Heart right ventricle (tissue), 16 donors: ENCODE data around the gene S100A14. TPM values are rescaled to one million over a fixed set of nuclear protein-coding genes. Genes with fewer than 3 reads are reported as not detected.

ENCODE experiments used
- ATAC-seq, 8 donors: fragments of 200-7000 bp; cut with Tn5 transposase; one replicate each; pipeline ENCODE4 v1.9.1; 2020; ENCODE audit warnings: mild to moderate bottlenecking in 8 of 8, moderate library complexity in 8 of 8, moderate number of reproducible peaks in 1 of 8
- DNase-seq, 2 donors: peaks; one replicate each; pipeline ENCODE4 v3.0.0-alpha.2; 2020
- H3K27ac ChIP-seq, 10 donors: fragments of 200-600 bp; sonication (generic) in 2 of 10; one replicate each; pipeline versions ENCODE4 v1.5.0 to v1.8.0; 2020 to 2022; ENCODE audit warnings: mild to moderate bottlenecking in 3 of 10
- H3K27me3 ChIP-seq, 7 donors: fragments of 200-600 bp; one replicate each; pipeline ENCODE4 v1.8.0; 2021 to 2022; ENCODE audit warnings: mild to moderate bottlenecking in 2 of 7
- H3K36me3 ChIP-seq, 9 donors: fragments of 200-600 bp; sonication (generic) in 1 of 9; one replicate each; pipeline versions ENCODE4 v1.5.0 to v1.8.0; 2020 to 2022; ENCODE audit warnings: mild to moderate bottlenecking in 2 of 9
- H3K4me1 ChIP-seq, 9 donors: fragments of 200-600 bp; sonication (generic) in 1 of 9; one replicate each; pipeline versions ENCODE4 v1.5.0 to v1.8.0; 2020 to 2022; ENCODE audit warnings: mild to moderate bottlenecking in 4 of 9
- H3K4me3 ChIP-seq, 10 donors: fragments of 200-600 bp; sonication (generic) in 2 of 10; one replicate each; pipeline versions ENCODE4 v1.5.0 to v1.8.0; 2020 to 2022; ENCODE audit warnings: mild to moderate bottlenecking in 7 of 10, moderate library complexity in 2 of 10
- H3K9me3 ChIP-seq, 11 donors: fragments of 200-600 bp in 10 of 11; sonication (generic) in 2 of 11; one replicate each; pipeline versions ENCODE4 v1.5.0 to v1.8.0; 2013 to 2022; ENCODE audit warnings: mild to moderate bottlenecking in 2 of 11, control low read depth in 1 of 11, moderate library complexity in 1 of 11
- WGBS, 2 donors: extraction: QIAGEN DNeasy Blood & Tissue Kit; methylation state at CpG; one replicate each; pipeline ENCODE4 v1.1.7; 2013; ENCODE audit warnings: inconsistent platforms in 1 of 2; 5-methylcytosine and 5-hydroxymethylcytosine counted together
- intact Hi-C, 10 donors: fragments of 100-400 bp; cut with DNase I; formaldehyde crosslinking; loops; one replicate each; pipeline versions ENCODE4 v1.11.1 to v1.14.2; 2022
- polyA plus RNA-seq, 2 donors: library from polyadenylated mRNA; stranded (reverse); fragments of 200-250 nt; gene quantifications; one replicate each; pipeline ENCODE4 v1.2.3, GENCODE V29; 2013
- total RNA-seq, 10 donors: library from RNA; stranded (reverse); fragmentation: NEBNext Ultra II Directional in 3 of 10; extraction: Animal tissue kit (Norgen Biotek cat#: 25700) in 3 of 10; gene quantifications; one replicate each; pipeline versions ENCODE4 v1.2.1 to v1.2.4, GENCODE V29; 2021 to 2023
- TF ChIP-seq, protein P1 (sequence below), 9 donors: fragments of 200-600 bp; sonication (generic) in 2 of 9; IDR thresholded peaks; one replicate each; pipeline versions ENCODE4 v1.5.0 to v1.8.0; 2021 to 2022; ENCODE audit warnings: antibody characterized with exemption in 9 of 9, mild to moderate bottlenecking in 5 of 9, moderate library complexity in 1 of 9
- donor health status: Arrhythmogenic right ventricular cardiomyopathy.
- donor health status: ischemic (EF 13 %, LVEDD 7.1; RV severe dilation, severe dysfunction).
- donor health status: healthy with polysubstance abuse.
- donor health status: DM: no; HTN: yes; CAD: no.
- donor health status: DM: no; HTN: no; CAD: no.
- donor health status: ischemic (EF 25% LVEDD 6.9; RV normal size, moderate dysfunction).
- donor health status: ischemic (EF 25% LVEDD 5.7; RV mildly dilated, moderate dysfunction).
- donor health status: healthy.
- donor health status: DM: yes; HTN: yes; CAD: no.
- donor health status: Ischemic cardiomyopathy.
- donor health status: ischemic (EF 35%, LVEDD 5.7; RV mildly dilated, moderate dysfunction).
- donor health status: nonischemic (EF 11% LVEDD 7.7; RV severe dilation, severe dysfunction).
- donor health status: DM: yes; HTN: yes; CAD: no.
- donor health status: PGD.
- donor health status: ischemic (EF 29% LVEDD 5.4; RV normal size, mild dysfunction).
- donor health status: nonischemic (EF 23%, LVEDD 6.1; RV moderate dilation, normal function).

The S100A14 gene
- total and polyA plus RNA-seq, 12 donors, result 0.80 to 7.3 (median 4.1) TPM

DNA sequence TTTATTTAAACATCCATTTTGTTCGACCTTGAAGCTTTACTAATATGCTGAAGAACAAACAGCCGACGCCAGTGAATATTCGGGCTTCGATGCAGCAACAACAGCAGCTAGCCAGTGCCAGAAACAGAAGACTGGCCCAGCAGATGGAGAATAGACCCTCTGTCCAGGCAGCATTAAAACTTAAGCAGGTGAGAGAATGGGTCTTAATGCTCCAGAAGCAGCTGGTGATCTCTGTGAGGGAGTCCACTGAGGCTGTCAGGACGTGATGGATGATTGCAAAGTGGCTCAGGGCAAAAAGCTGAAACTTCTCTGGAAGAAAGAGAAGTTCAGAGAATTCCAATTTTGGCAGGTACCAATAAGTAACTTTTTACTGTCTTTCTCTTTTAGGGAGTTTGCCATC, 22.1 kb upstream of the S100A14 start:
- DNase-seq, result no peak
- peak overlapping the region in 8 of 10 donors; percentile 47 to 100 (median 100) for H3K27ac ChIP-seq
- no peaks in the 10 kb centered on the region for H3K9me3 ChIP-seq
- TF ChIP-seq, protein P1, sequence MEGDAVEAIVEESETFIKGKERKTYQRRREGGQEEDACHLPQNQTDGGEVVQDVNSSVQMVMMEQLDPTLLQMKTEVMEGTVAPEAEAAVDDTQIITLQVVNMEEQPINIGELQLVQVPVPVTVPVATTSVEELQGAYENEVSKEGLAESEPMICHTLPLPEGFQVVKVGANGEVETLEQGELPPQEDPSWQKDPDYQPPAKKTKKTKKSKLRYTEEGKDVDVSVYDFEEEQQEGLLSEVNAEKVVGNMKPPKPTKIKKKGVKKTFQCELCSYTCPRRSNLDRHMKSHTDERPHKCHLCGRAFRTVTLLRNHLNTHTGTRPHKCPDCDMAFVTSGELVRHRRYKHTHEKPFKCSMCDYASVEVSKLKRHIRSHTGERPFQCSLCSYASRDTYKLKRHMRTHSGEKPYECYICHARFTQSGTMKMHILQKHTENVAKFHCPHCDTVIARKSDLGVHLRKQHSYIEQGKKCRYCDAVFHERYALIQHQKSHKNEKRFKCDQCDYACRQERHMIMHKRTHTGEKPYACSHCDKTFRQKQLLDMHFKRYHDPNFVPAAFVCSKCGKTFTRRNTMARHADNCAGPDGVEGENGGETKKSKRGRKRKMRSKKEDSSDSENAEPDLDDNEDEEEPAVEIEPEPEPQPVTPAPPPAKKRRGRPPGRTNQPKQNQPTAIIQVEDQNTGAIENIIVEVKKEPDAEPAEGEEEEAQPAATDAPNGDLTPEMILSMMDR (IDR thresholded peaks at IDR 0.05), result no peak
- no peak overlapping the region for H3K4me3 ChIP-seq
- H3K36me3 ChIP-seq, result peaks cover 0 to 80% (median 60%) of the 10 kb centered on the region in 9 donors
- ATAC-seq, result no peak
- H3K4me1 ChIP-seq, result peaks cover 10 to 90% (median 73%) of the 10 kb centered on the region in 9 donors
- intact Hi-C loops, result no loop called here
- no peaks in the 10 kb centered on the region for H3K27me3 ChIP-seq
- WGBS, 2 donors, result 63 to 66% methylated on average over 6 of the region's 6 CpGs

DNA sequence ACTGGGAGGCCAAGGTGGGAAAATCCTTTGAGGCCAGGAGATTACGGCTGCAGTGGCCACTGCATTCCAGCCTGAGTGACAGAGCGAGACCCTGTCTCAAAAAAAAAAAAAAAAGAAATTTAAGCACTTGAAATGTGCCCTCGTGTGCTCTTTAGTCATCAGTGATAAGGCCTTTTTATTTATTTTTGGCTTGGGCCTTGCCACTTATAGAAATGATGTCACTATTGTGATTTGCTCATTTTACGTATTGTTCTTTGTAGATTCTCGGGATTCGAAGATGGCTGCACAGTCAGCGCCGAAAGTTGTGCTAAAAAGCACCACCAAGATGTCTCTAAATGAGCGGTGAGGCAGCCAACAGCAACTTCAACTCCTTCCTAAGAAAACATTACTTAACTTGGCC, 20.2 kb upstream of the S100A14 start:
- WGBS, 2 donors, result 67 to 73% methylated on average over 9 of the region's 9 CpGs
- TF ChIP-seq, protein P1 (IDR thresholded peaks at IDR 0.05), result no peak
- H3K27me3 ChIP-seq, result no peaks in the 10 kb centered on the region
- ATAC-seq (no peak), DNase-seq (no peak)
- peak overlapping the region; percentile 28 to 100 (median 100) for H3K27ac ChIP-seq
- peaks cover 0 to 61% (median 41%) of the 10 kb centered on the region in 9 donors for H3K36me3 ChIP-seq
- H3K9me3 ChIP-seq, result no peaks in the 10 kb centered on the region
- H3K4me3 ChIP-seq, result peak overlapping the region in 2 of 10 donors; percentile 91
- peaks cover 10 to 90% (median 70%) of the 10 kb centered on the region in 9 donors for H3K4me1 ChIP-seq
- intact Hi-C loops, result no loop called here

DNA sequence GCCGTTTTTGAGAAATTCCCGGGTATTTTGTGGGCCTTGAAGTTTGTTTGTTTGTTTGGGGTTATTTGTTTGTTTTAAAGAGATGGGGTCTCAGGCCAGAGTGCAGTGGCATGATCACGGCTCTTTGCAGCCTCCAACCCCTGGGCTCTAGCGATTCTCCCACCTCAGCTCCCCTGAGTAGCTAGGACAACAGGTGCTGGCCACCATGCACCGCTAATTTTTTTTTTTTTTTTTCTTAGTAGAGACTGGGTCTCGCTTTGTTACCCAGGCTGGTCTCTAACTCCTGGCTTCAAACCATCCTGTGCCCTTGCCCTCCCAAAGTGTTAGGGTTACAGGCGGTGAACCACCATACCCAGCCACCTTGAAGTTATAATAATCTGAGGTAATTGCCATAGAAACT, 19.7 kb upstream of the S100A14 start:
- peaks cover 0 to 56% (median 36%) of the 10 kb centered on the region in 9 donors for H3K36me3 ChIP-seq
- 83 to 89% methylated on average over 7 of the region's 7 CpGs for WGBS, 2 donors
- H3K4me3 ChIP-seq, result peak overlapping the region in 8 of 10 donors; percentile 67 to 95 (median 91)
- ATAC-seq (no peak), DNase-seq (no peak)
- H3K27me3 ChIP-seq, result no peaks in the 10 kb centered on the region
- intact Hi-C loops, result loop anchor here in 1 of 10 donors (2.0 kb wide), 1 partner anchor 35 kb away; the partner anchor contains the start of gene ILF2
- H3K27ac ChIP-seq, result peak overlapping the region; percentile 22 to 100 (median 100)
- no peaks in the 10 kb centered on the region for H3K9me3 ChIP-seq
- H3K4me1 ChIP-seq, result peaks cover 10 to 90% (median 69%) of the 10 kb centered on the region in 9 donors
- TF ChIP-seq, protein P1 (IDR thresholded peaks at IDR 0.05), result no peak

DNA sequence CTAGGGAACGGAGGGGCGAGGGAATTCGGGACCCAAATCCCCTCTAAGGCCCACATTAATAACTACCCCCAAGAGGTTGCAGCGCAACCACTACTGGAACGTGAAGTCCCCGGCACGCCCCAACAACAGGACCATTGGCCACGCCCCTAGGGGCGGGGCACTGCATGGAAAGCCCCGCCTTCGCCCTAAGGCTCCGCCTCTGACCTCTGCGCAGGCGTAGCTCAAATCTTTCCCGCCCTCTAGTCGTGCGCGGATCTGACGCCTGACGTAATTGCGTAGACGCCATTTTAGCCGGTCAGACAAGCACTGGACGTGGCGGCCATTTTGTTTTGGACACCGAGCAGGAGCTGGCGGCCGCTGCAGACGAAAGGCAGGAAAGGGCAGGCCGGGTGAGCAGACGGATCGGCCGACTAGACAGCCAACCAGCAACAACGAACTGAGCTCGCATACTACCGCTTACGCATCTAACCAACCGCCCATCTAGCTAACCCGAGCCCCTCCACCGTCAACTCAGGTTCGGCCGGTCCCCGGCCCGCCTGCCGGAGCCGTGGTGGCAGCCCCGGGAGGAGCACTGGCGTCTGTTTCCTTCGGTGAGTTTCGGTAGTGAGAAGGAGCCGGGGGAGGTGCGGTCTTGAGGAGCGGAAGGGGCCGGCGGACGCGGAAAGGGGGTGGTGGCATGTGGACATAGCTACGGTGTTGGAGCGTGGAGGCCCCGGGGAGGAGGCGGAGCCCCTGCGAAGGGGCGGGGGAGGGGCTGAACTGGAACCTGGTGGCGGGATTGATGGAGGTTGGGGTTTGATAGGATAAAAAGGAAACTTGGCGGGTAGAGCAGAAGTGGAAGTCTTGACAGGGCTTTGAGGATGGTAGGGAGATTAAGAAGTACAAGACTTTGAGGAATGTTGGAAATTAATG, 17.9 kb upstream of the S100A14 start, which contains the start of gene CHTOP:
Gene CHTOP (plus strand): TSS at position 313 of the 912 bp plus-strand sequence. CDS start 2,523 bp downstream, outside the sequence.
- Histone ChIP-seq H3K27me3 (no peaks in the 10 kb centered on the region), H3K9me3 (no peaks in the 10 kb centered on the region), H3K36me3 (peaks cover 0 to 38% (median 19%) of the 10 kb centered on the region in 9 donors), H3K27ac (peak within 1 kb of the TSS; percentile 98 to 100 (median 100)), H3K4me3 (peak within 1 kb of the TSS; percentile 67 to 95 (median 90)), H3K4me1 (peaks cover 10 to 88% (median 66%) of the 10 kb centered on the region in 9 donors)
- ATAC-seq (peak; percentile 91 to 96 (median 94)), DNase-seq (peak; percentile 96 to 98)
- intact Hi-C loops, result loop anchor here in 2 of 10 donors (2.0 to 5.0 kb wide), 2 partner anchors 33 to 37 kb away; partner anchors contain the start of gene ILF2 (in 1 of the 2)
- TF ChIP-seq, protein P1 (IDR thresholded peaks at IDR 0.05), result no peak
- 1 to 2% methylated on average over 65 of the region's 65 CpGs for WGBS, 2 donors
